Esophagus muscularis mucosa (tissue), 3 donors: ENCODE results near the gene ORM1.

ENCODE experiments used
- POLR2A ChIP-seq: fragments of 450-650 bp; IDR thresholded peaks from one replicate; pipeline ENCODE4 v1.6.1; 2017; ENCODE audit warnings: antibody characterized with exemption, moderate library complexity, mild to moderate bottlenecking, low read depth
- POLR2AphosphoS5 ChIP-seq, 2 donors: sonication (generic); formaldehyde crosslinking; IDR thresholded peaks; one replicate each; pipeline ENCODE4 v1.6.1; 2017; ENCODE audit warnings: antibody characterized with exemption in 2 of 2
- TF ChIP-seq, protein P1 (sequence below), 3 experiments: fragments of 200-600 bp in 2 of 3; fragments of 450-650 bp in 1 of 3; sonication (generic) in 2 of 3; IDR thresholded peaks; one replicate each; pipeline ENCODE4 v1.5.1; 2017 to 2019; ENCODE audit warnings: antibody characterized with exemption in 3 of 3, mild to moderate bottlenecking in 2 of 3, moderate library complexity in 1 of 3

DNA sequence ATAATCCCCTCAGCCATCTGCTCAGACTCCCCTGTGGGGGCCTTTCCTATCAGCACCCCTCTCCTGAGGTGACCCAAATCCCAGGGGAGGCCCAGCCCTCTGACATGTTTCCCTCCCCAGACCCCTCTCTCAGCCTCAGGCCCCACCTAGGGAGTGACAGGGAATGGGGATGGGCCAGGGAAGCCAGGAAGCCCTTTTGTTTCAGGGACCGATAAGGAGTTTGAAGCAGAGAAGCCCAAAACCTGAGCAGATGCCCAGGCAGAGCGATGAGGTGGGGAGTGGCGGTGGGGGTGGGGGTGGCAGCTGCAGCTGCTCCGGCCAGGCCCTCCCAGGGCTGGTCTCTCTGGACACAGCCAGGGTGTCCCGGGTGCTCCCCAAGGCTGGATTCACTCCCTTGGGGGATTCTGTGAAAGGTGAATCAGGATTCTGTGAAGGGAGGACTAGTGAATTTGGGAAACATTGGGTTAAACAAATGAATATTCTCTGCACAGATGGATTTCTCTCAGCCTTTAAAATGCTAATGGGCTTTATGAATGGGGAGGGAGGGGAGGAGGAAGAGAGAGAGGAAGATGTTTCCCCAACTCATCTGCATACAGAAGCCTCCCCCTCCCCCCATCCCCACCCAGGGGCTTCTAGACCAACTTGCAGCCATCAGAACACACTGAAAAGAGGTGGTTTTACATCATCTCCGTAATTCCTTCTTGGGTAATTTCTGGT lies 47.5 kb downstream of the ORM1 start:
- TF ChIP-seq, protein P1, sequence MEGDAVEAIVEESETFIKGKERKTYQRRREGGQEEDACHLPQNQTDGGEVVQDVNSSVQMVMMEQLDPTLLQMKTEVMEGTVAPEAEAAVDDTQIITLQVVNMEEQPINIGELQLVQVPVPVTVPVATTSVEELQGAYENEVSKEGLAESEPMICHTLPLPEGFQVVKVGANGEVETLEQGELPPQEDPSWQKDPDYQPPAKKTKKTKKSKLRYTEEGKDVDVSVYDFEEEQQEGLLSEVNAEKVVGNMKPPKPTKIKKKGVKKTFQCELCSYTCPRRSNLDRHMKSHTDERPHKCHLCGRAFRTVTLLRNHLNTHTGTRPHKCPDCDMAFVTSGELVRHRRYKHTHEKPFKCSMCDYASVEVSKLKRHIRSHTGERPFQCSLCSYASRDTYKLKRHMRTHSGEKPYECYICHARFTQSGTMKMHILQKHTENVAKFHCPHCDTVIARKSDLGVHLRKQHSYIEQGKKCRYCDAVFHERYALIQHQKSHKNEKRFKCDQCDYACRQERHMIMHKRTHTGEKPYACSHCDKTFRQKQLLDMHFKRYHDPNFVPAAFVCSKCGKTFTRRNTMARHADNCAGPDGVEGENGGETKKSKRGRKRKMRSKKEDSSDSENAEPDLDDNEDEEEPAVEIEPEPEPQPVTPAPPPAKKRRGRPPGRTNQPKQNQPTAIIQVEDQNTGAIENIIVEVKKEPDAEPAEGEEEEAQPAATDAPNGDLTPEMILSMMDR (IDR thresholded peaks at IDR 0.05): no peak
- TF ChIP-seq POLR2A (no peak), POLR2AphosphoS5 (IDR thresholded peaks at IDR 0.05) (no peak)
